Measurements from ENCODE around the gene PRM2. TPM values are rescaled to one million over a fixed set of nuclear protein-coding genes. Genes with fewer than 3 reads are reported as not detected.

The PRM2 gene
- total and polyA plus RNA-seq, 2 experiments from 2014 or later: not detected

- TF ChIP-seq ZNF462 (CRISPR knock-in tag; IDR thresholded peaks at IDR 0.05): no peak
- no peak for TF ChIP-seq JUNB (IDR thresholded peaks at IDR 0.05; ENCODE audit: unreplicated experiment)
- TF ChIP-seq, protein P1, sequence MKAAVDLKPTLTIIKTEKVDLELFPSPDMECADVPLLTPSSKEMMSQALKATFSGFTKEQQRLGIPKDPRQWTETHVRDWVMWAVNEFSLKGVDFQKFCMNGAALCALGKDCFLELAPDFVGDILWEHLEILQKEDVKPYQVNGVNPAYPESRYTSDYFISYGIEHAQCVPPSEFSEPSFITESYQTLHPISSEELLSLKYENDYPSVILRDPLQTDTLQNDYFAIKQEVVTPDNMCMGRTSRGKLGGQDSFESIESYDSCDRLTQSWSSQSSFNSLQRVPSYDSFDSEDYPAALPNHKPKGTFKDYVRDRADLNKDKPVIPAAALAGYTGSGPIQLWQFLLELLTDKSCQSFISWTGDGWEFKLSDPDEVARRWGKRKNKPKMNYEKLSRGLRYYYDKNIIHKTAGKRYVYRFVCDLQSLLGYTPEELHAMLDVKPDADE (IDR thresholded peaks at IDR 0.05): no peak
- TF ChIP-seq CTCF (conservative IDR thresholded peaks at IDR 0.05; ENCODE audit: low read depth in 2 of 2): no peak
- no peak for TF ChIP-seq NANOG (IDR thresholded peaks at IDR 0.05; ENCODE audit: borderline replicate concordance)
Observed at GRCh38 chr16:11225677-11226549, 50.4 kb downstream of the PRM2 start (continued).

Small RNA genes within 50 kb of the gene (microRNA-seq; reads per million reads assigned to microRNA genes)
- gene MIR548H2: not detected

Small RNA genes within 50 kb of the gene (small RNA-seq; reads per million reads assigned to genes)
- gene MIR548H2 (ENCODE audit: low replicate concordance) (not detected), gene RF00019 (ENCODE audit: low replicate concordance) (not detected), gene RF00554 (ENCODE audit: low replicate concordance) (not detected)

Other genes starting within 250 kb of the PRM2 start
- 79.2 and 84.7 TPM in 2 replicates for gene SOCS1, start 20.3 kb downstream of the PRM2 start, total RNA-seq (2014; rRNA removed; shearing (Covaris generic))
- gene SOCS1, start 20.3 kb downstream of the PRM2 start, polyA plus RNA-seq (2016; fragmentation: Nextera tagmentation; extraction: Ambion mirVana): 104 and 108 TPM in 2 replicates
- gene TNP2, start 7.2 kb downstream of the PRM2 start, total RNA-seq (2014; rRNA removed; shearing (Covaris generic)): not detected in 2 replicates
- gene TNP2, start 7.2 kb downstream of the PRM2 start, polyA plus RNA-seq (2016; fragmentation: Nextera tagmentation; extraction: Ambion mirVana): not detected in 2 replicates
- not detected in 2 replicates for gene PRM3, start 2.9 kb downstream of the PRM2 start, total RNA-seq (2014; rRNA removed; shearing (Covaris generic))
- gene PRM3, start 2.9 kb downstream of the PRM2 start, polyA plus RNA-seq (2016; fragmentation: Nextera tagmentation; extraction: Ambion mirVana): not detected in 2 replicates
- not detected in 2 replicates for gene PRM1, start 4.8 kb upstream of the PRM2 start, total RNA-seq (2014; rRNA removed; shearing (Covaris generic))
- gene PRM1, start 4.8 kb upstream of the PRM2 start, polyA plus RNA-seq (2016; fragmentation: Nextera tagmentation; extraction: Ambion mirVana): 1.2 and 2.1 TPM in 2 replicates
- gene RMI2, start 69.0 kb upstream of the PRM2 start, total RNA-seq (2014; rRNA removed; shearing (Covaris generic)): 98.2 and 120 TPM in 2 replicates
- gene RMI2, start 69.0 kb upstream of the PRM2 start, polyA plus RNA-seq (2016; fragmentation: Nextera tagmentation; extraction: Ambion mirVana): 103 and 108 TPM in 2 replicates